ENCODE data around the gene VSIG8.
A peak's percentile ranks its signal among the peaks of the same experiment; 100 is the strongest.

Gene VSIG8

DNA sequence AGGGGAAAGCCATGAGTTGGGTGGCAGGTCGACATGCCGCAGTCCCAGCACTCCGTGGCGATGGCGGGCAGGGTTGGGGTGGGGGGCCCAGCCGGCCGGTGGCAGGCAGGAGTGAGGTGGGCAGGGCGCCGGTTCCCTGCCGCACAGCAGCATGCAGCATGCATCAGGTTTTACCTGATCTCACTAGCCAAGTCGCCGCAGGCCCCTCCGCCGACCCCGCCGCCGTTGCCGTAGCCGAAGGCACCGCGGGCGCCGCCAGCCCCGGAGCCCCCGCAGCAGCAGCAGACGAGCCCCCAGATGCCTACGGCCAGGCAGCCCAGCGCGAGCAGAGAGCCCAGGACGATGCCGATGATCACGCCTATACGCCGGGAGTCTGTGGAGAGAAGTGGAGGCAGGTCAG lies 6.7 kb downstream of the VSIG8 start:
- ATAC-seq: no peak
- TF ChIP-seq SNAI2 (CRISPR knock-in tag; IDR thresholded peaks at IDR 0.05): no peak
- no peak for TF ChIP-seq TOX (CRISPR knock-in tag; IDR thresholded peaks at IDR 0.05; ENCODE audit: borderline replicate concordance)
- TF ChIP-seq, protein P1, sequence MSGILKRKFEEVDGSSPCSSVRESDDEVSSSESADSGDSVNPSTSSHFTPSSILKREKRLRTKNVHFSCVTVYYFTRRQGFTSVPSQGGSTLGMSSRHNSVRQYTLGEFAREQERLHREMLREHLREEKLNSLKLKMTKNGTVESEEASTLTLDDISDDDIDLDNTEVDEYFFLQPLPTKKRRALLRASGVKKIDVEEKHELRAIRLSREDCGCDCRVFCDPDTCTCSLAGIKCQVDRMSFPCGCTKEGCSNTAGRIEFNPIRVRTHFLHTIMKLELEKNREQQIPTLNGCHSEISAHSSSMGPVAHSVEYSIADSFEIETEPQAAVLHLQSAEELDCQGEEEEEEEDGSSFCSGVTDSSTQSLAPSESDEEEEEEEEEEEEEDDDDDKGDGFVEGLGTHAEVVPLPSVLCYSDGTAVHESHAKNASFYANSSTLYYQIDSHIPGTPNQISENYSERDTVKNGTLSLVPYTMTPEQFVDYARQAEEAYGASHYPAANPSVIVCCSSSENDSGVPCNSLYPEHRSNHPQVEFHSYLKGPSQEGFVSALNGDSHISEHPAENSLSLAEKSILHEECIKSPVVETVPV (CRISPR knock-in tag; IDR thresholded peaks at IDR 0.05): no peak
- TF ChIP-seq, protein P2, sequence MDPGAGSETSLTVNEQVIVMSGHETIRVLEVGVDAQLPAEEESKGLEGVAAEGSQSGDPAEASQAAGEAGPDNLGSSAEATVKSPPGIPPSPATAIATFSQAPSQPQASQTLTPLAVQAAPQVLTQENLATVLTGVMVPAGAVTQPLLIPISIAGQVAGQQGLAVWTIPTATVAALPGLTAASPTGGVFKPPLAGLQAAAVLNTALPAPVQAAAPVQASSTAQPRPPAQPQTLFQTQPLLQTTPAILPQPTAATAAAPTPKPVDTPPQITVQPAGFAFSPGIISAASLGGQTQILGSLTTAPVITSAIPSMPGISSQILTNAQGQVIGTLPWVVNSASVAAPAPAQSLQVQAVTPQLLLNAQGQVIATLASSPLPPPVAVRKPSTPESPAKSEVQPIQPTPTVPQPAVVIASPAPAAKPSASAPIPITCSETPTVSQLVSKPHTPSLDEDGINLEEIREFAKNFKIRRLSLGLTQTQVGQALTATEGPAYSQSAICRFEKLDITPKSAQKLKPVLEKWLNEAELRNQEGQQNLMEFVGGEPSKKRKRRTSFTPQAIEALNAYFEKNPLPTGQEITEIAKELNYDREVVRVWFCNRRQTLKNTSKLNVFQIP (CRISPR knock-in tag; IDR thresholded peaks at IDR 0.05; ENCODE audit: borderline replicate concordance, low read depth): no peak
- TF ChIP-seq RARB (CRISPR knock-in tag; IDR thresholded peaks at IDR 0.05): no peak
- no peak for TF ChIP-seq ZNF565 (CRISPR knock-in tag; conservative IDR thresholded peaks at IDR 0.05; ENCODE audit: low read depth)
- TF ChIP-seq ZFP3 (CRISPR knock-in tag; IDR thresholded peaks at IDR 0.05): no peak
- TF ChIP-seq ZFP30 (CRISPR knock-in tag; IDR thresholded peaks at IDR 0.05): no peak
- no peak for TF ChIP-seq ZNF70 (CRISPR knock-in tag; IDR thresholded peaks at IDR 0.05)
- TF ChIP-seq GLIS3 (CRISPR knock-in tag; IDR thresholded peaks at IDR 0.05): no peak
- no peak for TF ChIP-seq BACH2 (CRISPR knock-in tag; IDR thresholded peaks at IDR 0.05; ENCODE audit: borderline replicate concordance)
- TF ChIP-seq PATZ1 (CRISPR knock-in tag; IDR thresholded peaks at IDR 0.05; ENCODE audit: borderline replicate concordance): no peak
- no peak for TF ChIP-seq ZC3H10 (CRISPR knock-in tag; IDR thresholded peaks at IDR 0.05)

DNA sequence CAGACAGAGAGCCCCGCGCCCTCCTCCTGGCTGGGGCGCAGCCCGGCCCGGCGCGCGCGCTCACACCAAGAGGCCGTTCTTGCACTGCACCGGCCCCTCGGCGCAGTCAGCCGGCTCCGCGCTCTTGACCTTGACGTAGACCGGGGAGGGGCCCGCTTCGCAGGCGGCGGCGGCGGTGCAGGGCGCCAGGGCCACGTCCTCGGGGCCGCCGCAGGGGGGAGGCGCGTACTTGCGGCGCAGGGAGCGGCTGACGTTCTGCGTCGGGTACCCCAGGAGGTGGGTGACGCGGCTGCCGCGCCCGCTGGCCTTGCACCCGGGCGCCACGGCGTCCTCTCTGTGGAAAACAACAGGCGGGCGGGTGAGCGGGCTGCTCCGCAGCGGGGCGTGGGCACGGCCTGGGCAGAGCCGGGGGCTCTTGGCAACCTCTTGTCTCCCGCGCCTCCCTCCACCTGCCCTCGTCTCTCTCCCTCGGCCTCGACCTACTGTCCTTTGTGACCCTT lies 7.7 kb downstream of the VSIG8 start:
- TF ChIP-seq, protein P1 (CRISPR knock-in tag; IDR thresholded peaks at IDR 0.05): no peak
- TF ChIP-seq PATZ1 (CRISPR knock-in tag; IDR thresholded peaks at IDR 0.05; ENCODE audit: borderline replicate concordance): no peak
- no peak for TF ChIP-seq TOX (CRISPR knock-in tag; IDR thresholded peaks at IDR 0.05; ENCODE audit: borderline replicate concordance)
- ATAC-seq: peak; percentile 93

GRCh38 chr1:159854116-159854692 lies 8.3 kb downstream of the VSIG8 start:
- ATAC-seq: peak; percentile 90
- TF ChIP-seq ZFP3 (CRISPR knock-in tag; IDR thresholded peaks at IDR 0.05) (no peak), ISL1 (CRISPR knock-in tag; IDR thresholded peaks at IDR 0.05) (no peak), RARB (CRISPR knock-in tag; IDR thresholded peaks at IDR 0.05) (no peak), TSHZ2 (CRISPR knock-in tag; IDR thresholded peaks at IDR 0.05) (no peak), ZNF8 (CRISPR knock-in tag; IDR thresholded peaks at IDR 0.05) (no peak), TOX (CRISPR knock-in tag; IDR thresholded peaks at IDR 0.05; ENCODE audit: borderline replicate concordance) (no peak), PPARA (CRISPR knock-in tag; IDR thresholded peaks at IDR 0.05; ENCODE audit: borderline replicate concordance) (no peak), ZNF565 (CRISPR knock-in tag; conservative IDR thresholded peaks at IDR 0.05; ENCODE audit: low read depth) (no peak), ESRRG (CRISPR knock-in tag; IDR thresholded peaks at IDR 0.05) (no peak), OSR1 (CRISPR knock-in tag; IDR thresholded peaks at IDR 0.05) (no peak), SNAI2 (CRISPR knock-in tag; IDR thresholded peaks at IDR 0.05) (no peak), GLIS3 (CRISPR knock-in tag; IDR thresholded peaks at IDR 0.05) (no peak), ZFP30 (CRISPR knock-in tag; IDR thresholded peaks at IDR 0.05) (no peak)
- TF ChIP-seq, protein P1 (CRISPR knock-in tag; IDR thresholded peaks at IDR 0.05): no peak

Measured in SK-N-SH treated with all-trans-retinoic acid at 6 μM for 48 hours (cell line).